UCSD-AML1 (cell line): ENCODE data around the gene DIS3L2.
"Not testable (repeated sequence)": the region's sequence is repeated elsewhere in the genome, so short reads cannot be mapped to it uniquely, and the experiment has no call there.

ENCODE experiments used
- DNase-seq: peaks from one replicate; lab custom pipeline; 2025; ENCODE audit not compliant: unreplicated experiment; lab: John Stamatoyannopoulos, UW

Gene DIS3L2

GRCh38 chr2:232341739-232342126 lies 380.2 kb downstream of the DIS3L2 start:
- no peak for DNase-seq

DNA sequence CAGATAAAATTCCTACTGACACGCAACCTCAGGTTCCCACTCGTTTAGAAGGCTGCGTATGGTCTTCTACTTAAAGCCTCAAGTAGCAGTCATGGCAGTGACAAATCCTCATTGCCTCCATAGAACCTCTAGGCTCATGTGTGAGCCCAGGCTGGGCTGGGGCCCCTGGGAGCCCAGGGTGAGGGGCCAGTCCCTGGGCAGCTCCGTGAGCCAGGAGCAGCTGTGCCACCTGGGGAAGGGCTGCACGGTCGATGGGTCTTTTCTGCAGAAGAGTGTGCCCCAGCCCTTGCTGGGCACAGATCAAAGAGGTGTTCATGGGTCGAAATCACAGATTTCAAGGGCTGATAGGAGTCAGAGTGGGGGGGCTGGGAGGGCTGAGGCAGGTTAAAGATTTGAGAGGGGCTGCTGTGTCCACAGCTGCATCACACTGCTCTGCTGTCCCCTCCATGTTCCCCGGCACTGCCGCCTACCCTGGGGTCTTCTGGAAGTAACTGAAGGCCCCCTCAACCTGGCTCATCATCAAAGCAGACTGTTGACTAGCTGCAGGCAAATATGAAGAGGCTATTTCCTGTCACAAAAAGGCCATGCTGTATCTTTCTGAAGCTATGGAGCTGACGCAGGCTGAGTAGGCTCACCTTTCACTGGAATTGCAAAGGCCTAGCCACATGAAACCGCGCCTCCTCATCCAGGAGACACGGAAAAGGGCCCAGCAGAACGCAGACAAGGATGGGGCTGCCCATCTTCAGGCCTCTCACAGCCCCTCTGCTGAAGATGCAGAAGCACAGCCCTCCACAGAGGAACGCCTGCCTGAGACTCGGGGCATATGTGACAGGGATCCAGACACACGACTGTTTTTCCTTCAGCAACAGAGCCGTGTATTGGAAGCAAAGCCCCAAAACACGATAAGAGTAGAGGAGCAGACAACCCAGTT lies 381.4 kb downstream of the DIS3L2 start:
- DNase-seq = no peak

- DNase-seq = no peak
These were observed 382.3 kb downstream of the DIS3L2 start for GRCh38 chr2:232343821-232344220.

GRCh38 chr2:232345251-232345650 lies 383.7 kb downstream of the DIS3L2 start:
- DNase-seq = no peak

DNA sequence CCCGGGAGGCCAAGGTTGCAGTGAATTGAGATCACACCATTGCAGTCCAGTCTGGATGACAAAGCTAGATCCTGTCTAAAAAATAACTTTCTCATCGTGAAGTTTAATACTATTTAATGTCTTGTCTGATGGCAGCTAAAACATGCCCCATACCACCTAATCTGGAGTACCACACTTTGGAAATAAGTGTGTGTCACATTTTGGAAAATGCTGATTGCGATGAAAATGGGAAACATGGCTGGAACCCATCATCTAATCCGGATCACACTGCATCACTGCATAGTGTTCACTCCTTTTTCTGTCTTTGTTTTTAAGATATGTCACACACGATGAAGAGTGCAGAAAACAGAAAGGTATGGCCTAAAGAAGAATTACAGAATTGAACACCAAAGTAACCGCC lies 385.9 kb downstream of the DIS3L2 start:
- DNase-seq = no peak

DNA sequence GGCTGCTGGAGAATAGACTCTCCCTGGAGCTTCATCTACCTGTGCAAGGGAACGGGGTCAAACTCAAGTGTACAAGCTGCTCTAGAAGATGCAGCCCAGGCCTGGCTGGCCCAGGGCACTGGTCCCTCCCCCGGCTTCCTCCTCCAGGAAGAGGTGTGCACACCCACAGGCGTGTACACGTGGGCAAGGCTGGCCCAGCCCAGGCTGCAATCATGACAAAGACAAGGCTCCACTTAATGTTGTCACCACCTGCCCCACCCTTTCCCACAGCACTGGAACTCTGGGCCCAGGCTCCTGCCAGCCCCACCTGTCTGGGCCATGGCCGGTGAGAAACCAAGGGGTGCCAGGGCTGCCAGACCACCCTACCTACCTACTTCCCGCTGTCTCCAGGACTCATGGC lies 387.4 kb downstream of the DIS3L2 start:
- DNase-seq = peak; percentile 39

DNA sequence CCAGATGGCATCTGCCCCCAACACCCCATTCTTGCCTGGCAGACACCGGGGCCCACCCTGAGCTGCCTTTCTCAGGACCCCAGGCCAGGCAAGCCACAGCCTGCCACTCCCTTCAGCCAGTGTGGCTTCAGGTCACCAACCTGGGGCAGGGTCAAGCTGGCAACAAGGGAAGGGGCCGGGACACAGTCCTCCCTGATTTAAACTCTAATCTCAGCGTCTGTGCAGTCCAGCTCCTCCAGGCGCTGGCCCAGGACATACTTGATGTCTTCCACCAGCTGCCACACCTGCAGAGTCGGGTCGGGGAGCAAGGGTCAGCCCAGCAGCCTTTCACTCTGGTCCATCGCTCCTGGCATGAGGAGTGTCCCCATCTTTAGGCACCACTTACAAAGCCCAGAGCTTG lies 388.0 kb downstream of the DIS3L2 start:
- no peak for DNase-seq

- DNase-seq = no peak
These were observed 388.6 kb downstream of the DIS3L2 start for GRCh38 chr2:232349946-232350635.

- no peak for DNase-seq
These were observed 389.5 kb downstream of the DIS3L2 start for GRCh38 chr2:232350804-232351685.

- no peak for DNase-seq
These were observed 390.4 kb downstream of the DIS3L2 start for GRCh38 chr2:232351686-232352510.

DNA sequence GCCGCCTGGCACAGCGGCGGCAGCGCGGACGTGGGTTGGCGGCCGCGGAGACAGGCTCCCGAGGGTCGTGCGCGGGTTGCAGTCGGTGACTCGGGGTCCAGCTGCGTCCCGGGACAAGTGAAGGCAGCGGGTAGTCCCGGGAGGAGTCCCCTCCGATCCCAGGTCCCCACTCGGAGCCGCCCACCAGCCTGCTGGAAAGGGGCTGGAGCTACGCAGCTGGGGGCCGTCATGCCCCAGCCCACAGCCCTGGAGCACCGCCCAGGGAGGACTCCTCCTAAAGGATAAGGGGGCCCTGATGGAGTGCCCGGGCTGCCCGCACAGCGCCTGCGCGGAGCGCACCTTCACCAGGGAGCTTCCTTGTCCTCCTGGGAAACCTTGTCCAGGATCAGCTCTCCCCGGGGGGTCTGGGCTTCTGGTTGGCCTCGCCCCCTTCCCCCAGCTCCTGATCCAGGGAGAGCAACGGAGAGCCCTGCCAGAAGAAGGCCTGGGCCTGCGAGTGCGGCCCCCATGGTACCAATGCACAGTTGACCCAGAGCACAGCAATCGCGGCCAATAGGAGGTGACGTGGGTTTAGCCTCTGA lies 391.1 kb downstream of the DIS3L2 start:
- DNase-seq = no peak

GRCh38 chr2:232353096-232353495 lies 391.6 kb downstream of the DIS3L2 start:
- no peak for DNase-seq

DNA sequence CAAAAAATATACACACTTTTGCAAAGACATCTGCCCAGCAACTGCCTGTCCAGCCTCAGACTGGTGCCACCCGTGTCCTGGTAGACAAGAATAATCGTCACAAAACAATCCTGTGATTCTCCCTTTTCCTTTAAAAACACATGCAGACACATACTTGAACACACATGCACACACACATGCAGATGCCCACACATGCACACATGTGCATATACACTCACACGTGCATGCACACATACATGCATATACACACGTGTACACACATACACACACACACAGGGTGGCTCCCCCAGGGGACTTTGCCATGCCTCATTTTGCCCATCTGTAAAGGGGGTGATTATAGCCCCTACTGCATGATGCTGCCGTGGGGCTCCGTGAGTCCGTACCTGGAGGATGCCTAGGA lies 392.1 kb downstream of the DIS3L2 start:
- no peak for DNase-seq

GRCh38 chr2:232354069-232354468 lies 392.6 kb downstream of the DIS3L2 start:
- no peak for DNase-seq

DNA sequence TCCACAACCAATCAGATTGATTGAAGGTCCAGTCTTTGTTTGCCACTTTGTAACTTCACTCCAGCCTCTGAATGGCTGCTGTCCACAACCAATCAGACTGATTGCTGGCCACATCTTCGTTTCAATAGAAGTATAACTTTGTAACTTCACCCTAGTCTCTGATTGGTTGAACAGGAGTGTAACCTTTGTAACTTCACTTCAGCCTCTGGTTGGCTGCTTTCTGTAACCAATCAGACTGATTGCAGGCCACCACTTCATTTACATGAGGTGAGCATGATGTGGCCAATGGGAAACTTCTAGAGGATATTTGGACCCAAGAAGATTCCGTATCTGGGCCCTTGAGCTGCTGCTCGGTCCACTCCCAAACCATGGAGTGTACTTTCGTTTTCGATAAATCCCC lies 400.1 kb downstream of the DIS3L2 start:
- DNase-seq = no peak

- no peak for DNase-seq
These were observed 400.8 kb downstream of the DIS3L2 start for GRCh38 chr2:232362174-232362900.

- DNase-seq = not testable (repeated sequence)
These were observed 401.7 kb downstream of the DIS3L2 start for GRCh38 chr2:232363064-232363783.

GRCh38 chr2:232363784-232364615 lies 402.5 kb downstream of the DIS3L2 start:
- DNase-seq = peak; percentile 36
